GM12873 (cell line): Measurements from ENCODE around the gene TRAF6.

Experiments used
- TF ChIP-seq, protein P1 (sequence below): IDR thresholded peaks from 2 replicates; pipeline ENCODE4 v1.5.1; 2012; ENCODE audit warnings: low read depth, mild to moderate bottlenecking, moderate library complexity, low read length, control low read depth; ENCODE audit not compliant: insufficient read depth; ENCODE audit errors: missing control alignments

TRAF6 gene

GRCh38 chr11:36490026-36490806 is 19.9 kb downstream of the TRAF6 start:
- TF ChIP-seq, protein P1, sequence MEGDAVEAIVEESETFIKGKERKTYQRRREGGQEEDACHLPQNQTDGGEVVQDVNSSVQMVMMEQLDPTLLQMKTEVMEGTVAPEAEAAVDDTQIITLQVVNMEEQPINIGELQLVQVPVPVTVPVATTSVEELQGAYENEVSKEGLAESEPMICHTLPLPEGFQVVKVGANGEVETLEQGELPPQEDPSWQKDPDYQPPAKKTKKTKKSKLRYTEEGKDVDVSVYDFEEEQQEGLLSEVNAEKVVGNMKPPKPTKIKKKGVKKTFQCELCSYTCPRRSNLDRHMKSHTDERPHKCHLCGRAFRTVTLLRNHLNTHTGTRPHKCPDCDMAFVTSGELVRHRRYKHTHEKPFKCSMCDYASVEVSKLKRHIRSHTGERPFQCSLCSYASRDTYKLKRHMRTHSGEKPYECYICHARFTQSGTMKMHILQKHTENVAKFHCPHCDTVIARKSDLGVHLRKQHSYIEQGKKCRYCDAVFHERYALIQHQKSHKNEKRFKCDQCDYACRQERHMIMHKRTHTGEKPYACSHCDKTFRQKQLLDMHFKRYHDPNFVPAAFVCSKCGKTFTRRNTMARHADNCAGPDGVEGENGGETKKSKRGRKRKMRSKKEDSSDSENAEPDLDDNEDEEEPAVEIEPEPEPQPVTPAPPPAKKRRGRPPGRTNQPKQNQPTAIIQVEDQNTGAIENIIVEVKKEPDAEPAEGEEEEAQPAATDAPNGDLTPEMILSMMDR, result no peak

GRCh38 chr11:36488096-36488495 is 22.0 kb downstream of the TRAF6 start:
- TF ChIP-seq, protein P1, result no peak

DNA sequence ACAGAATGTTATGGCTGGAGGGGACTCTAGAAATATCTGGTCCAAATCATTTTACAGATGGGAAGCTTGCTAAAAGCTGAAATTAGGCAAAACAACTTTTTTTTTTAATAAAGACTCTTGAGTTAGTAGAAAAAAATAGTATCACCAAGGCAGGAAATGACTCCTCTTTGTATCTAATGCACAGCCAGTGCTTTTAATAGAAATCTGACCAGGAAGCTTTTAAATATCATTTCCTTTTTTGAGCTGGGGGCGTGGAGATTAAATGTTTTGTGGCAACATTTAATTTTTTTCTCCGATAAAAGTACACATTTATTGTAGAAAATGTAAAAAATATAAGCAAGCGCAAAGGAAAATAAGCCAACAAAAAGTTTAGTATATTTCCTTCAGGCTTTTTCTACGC is 22.5 kb downstream of the TRAF6 start:
- TF ChIP-seq, protein P1, result no peak

GRCh38 chr11:36485298-36486002 is 24.6 kb downstream of the TRAF6 start:
- TF ChIP-seq, protein P1, result no peak

DNA sequence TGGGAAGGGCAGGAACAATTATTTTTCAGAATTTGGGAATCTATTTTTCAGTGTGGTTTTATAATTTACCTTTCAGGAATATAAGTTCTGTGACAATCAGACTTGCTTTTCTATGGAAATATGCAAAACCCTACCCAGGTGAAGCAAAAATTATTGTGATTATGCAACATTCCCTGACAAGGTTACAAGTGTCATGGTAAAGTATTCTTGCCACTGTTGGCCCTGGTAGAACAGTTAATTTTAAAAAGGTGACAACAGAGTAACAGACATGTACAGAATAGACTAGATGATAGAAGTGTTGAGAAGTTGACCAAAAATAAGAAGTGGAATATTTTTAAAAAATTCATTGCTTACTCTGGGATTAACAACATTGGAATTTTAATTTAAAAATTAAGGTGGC is 29.2 kb downstream of the TRAF6 start:
- TF ChIP-seq, protein P1, result no peak

DNA sequence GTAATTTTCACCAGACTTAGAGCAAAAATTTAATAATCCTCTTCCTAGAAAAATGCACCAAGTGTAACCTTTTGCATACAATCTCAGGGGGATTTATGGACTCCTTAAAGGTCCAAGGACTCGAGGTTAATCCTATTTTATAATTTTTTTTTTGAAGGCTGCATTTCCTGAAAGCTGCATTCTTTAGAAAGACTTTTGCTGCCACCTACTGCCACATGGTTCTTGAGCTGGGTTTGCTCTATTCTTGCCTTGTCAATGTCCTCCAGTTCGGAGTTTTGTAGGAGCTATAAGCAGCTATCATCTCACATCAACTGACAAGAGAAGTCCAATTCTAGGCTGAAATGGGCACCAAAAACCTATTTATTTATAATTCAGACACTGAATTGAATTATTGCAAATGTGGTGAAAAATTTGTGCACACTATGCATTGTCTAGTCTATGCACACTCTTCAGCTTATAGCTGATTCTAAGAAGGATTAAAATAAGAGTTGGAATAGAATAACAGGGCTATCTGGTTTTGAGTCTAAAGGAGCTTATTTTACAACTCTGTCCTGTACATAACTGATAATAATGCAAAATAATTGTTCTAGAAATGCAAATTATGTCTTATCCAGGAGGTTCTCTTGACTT is 31.3 kb downstream of the TRAF6 start:
- TF ChIP-seq, protein P1, result peak; percentile 53

DNA sequence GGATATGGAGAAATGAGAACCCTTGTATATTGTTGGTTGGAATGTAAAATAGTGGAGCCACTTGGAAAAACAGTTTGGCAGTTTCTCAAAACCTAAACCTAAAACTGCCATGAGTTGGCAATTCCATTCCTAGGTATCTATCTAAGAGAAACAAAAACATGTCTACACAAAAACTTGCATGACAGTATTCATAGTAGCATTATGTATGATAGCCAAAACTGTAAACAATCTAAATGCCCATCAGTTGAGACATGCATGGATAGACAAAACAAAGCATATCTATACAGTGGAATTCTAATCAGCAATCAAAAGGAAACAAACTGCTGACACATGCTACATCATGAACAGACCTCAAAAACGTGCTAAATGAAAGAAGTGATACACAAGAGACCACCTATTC is 34.9 kb downstream of the TRAF6 start:
- TF ChIP-seq, protein P1, result no peak
